ENCODE data around the gene MSRB1. TPM values are rescaled to one million over a fixed set of nuclear protein-coding genes. Genes with fewer than 3 reads are reported as not detected.

The MSRB1 gene
- total and polyA plus RNA-seq, 9 of the 15 experiments (the other 6 are each of a cell fraction or from before 2014, with no cell fraction given) = 5.4 to 33.7 (median 25.7) TPM

DNA sequence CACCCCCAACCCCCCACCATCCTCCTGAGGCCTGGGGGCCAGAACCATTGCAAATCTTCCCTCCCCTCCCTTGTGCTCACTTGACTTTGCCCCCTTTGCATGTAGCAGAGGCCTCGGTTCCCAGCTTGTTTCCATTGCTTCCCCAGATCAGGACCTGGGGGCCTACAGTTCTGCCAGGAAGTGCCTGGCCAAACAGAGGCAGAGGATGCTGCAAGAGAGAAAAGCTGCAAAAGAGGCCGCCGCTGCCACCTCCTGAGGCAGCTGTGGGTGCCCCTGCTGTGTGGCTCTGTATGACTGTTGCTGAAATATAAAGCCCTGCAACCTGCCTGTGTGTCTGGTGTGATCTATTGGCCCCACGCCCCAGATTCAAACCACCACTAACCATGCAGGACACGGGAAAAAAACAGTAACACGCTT lies 18.7 kb upstream of the MSRB1 start:
- Histone ChIP-seq H3K4me2 (ENCODE audit: insufficient read depth, low read length) (peak overlapping the region; percentile 100), H3K9ac (ENCODE audit: insufficient read depth in 1 of 2, low read depth in 2 of 2, low read length in 2 of 2) (peak overlapping the region; percentile 32 to 93; a peak in 3 of 4 replicates), H3K27ac (ENCODE audit: extremely low read depth, low read depth, low read length) (peak overlapping the region; percentile 27; the same call in 1 of the 3 replicates), H4K20me1 (replicated peaks; ENCODE audit: control insufficient read depth, insufficient read depth, low read length) (peaks cover 35% of the 10 kb centered on the region), H3K27me3 (ENCODE audit: control insufficient read depth in 2 of 2, insufficient read depth in 2 of 2, low read length in 2 of 2) (no peaks in the 10 kb centered on the region), H2AFZ (ENCODE audit: low read depth, low read length) (no peak overlapping the region), H3K9me1 (ENCODE audit: control insufficient read depth, insufficient read depth, low read length) (no peaks in the 10 kb centered on the region), H3K4me1 (replicated peaks in 1 of 2; ENCODE audit: control insufficient read depth in 2 of 2, insufficient read depth in 2 of 2, low read length in 2 of 2) (peaks cover 8 to 56% of the 10 kb centered on the region in 2 experiments; a peak in 4 of 5 replicates), H3K79me2 (ENCODE audit: control insufficient read depth, insufficient read depth, low read length) (peaks cover 73% of the 10 kb centered on the region), H3K4me3 (peak overlapping the region; percentile 89; the same call in 1 of the 2 replicates), H3K36me3 (ENCODE audit: control insufficient read depth, insufficient read depth, low read length) (peaks cover 38% of the 10 kb centered on the region), H3K9me3 (replicated peaks; ENCODE audit: control insufficient read depth, insufficient read depth, low read depth, low read length) (no peaks in the 10 kb centered on the region)
- DNase-seq (ENCODE audit: extremely low read depth in 1 of 4, low spot score in 3 of 4) (peak in 2 of 4 experiments; percentile 24 to 66), ATAC-seq (no peak; the same call in 2 of the 3 replicates), FAIRE-seq (no peak)
- TF ChIP-seq, protein P1, sequence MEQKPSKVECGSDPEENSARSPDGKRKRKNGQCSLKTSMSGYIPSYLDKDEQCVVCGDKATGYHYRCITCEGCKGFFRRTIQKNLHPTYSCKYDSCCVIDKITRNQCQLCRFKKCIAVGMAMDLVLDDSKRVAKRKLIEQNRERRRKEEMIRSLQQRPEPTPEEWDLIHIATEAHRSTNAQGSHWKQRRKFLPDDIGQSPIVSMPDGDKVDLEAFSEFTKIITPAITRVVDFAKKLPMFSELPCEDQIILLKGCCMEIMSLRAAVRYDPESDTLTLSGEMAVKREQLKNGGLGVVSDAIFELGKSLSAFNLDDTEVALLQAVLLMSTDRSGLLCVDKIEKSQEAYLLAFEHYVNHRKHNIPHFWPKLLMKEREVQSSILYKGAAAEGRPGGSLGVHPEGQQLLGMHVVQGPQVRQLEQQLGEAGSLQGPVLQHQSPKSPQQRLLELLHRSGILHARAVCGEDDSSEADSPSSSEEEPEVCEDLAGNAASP (IDR thresholded peaks at IDR 0.05) = no peak
- TF ChIP-seq, protein P2, sequence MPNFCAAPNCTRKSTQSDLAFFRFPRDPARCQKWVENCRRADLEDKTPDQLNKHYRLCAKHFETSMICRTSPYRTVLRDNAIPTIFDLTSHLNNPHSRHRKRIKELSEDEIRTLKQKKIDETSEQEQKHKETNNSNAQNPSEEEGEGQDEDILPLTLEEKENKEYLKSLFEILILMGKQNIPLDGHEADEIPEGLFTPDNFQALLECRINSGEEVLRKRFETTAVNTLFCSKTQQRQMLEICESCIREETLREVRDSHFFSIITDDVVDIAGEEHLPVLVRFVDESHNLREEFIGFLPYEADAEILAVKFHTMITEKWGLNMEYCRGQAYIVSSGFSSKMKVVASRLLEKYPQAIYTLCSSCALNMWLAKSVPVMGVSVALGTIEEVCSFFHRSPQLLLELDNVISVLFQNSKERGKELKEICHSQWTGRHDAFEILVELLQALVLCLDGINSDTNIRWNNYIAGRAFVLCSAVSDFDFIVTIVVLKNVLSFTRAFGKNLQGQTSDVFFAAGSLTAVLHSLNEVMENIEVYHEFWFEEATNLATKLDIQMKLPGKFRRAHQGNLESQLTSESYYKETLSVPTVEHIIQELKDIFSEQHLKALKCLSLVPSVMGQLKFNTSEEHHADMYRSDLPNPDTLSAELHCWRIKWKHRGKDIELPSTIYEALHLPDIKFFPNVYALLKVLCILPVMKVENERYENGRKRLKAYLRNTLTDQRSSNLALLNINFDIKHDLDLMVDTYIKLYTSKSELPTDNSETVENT (CRISPR knock-in tag; IDR thresholded peaks at IDR 0.05) = no peak
- TF ChIP-seq TAF1 (IDR thresholded peaks at IDR 0.05; ENCODE audit: control insufficient read depth, extremely low read depth, insufficient read depth, low read length, severe bottlenecking) (peak; percentile 10), ELF2 (CRISPR knock-in tag; IDR thresholded peaks at IDR 0.05) (no peak), HMGXB4 (CRISPR knock-in tag; IDR thresholded peaks at IDR 0.05) (0 out of 2 replicates have a peak, but pooled peaks have one; percentile 15), MXI1 (IDR thresholded peaks at IDR 0.05; ENCODE audit: low read depth, low read length) (0 out of 2 replicates have a peak, but pooled peaks have one; percentile 12), POLR2H (tag; IDR thresholded peaks at IDR 0.05; ENCODE audit: low read depth) (0 out of 2 replicates have a peak, but pooled peaks have one; percentile 9), SAFB (IDR thresholded peaks at IDR 0.05; ENCODE audit: borderline replicate concordance, low read depth, low read length) (no peak), MED1 (CRISPR knock-in tag; IDR thresholded peaks at IDR 0.05; ENCODE audit: borderline replicate concordance) (peak; percentile 54; the same call in 1 of the 2 replicates), MBD2 (IDR thresholded peaks at IDR 0.05; ENCODE audit: borderline replicate concordance, low read depth) (peak; percentile 18; the same call in 1 of the 2 replicates), SIN3A (IDR thresholded peaks at IDR 0.05; ENCODE audit: borderline replicate concordance in 2 of 2, control insufficient read depth in 1 of 2, low read depth in 2 of 2, low read length in 2 of 2) (0 out of 4 replicates have a peak, but pooled peaks of 1 of the 2 experiments have one; percentile 17), ZNF253 (CRISPR knock-in tag; conservative IDR thresholded peaks at IDR 0.05) (no peak), RBM39 (optimal IDR thresholded peaks at IDR 0.05; ENCODE audit: low read depth, low read length) (peak; percentile 64), ZBED1 (IDR thresholded peaks at IDR 0.05) (0 out of 2 replicates have a peak, but pooled peaks have one; percentile 10)
- TF ChIP-seq, protein P3, sequence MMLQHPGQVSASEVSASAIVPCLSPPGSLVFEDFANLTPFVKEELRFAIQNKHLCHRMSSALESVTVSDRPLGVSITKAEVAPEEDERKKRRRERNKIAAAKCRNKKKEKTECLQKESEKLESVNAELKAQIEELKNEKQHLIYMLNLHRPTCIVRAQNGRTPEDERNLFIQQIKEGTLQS (IDR thresholded peaks at IDR 0.05) = no peak
- TF ChIP-seq, protein P3 (CRISPR knock-in tag; conservative IDR thresholded peaks at IDR 0.05) = no peak
- intact Hi-C loops (cut with micrococcal nuclease) (no loop called here), in situ Hi-C loops (cut with MboI) (no loop called here)
- WGBS (ENCODE audit: insufficient coverage, low coverage, missing lambda C conversion rate) = 16% methylated on average over 5 of the region's 6 CpGs
- POLR2A ChIA-PET = interaction anchor here (0.6 to 3.0 kb wide), 7 partner anchors 9 to 1586 kb away, joined by 3 to 13 read pairs (median 3); partner anchors contain the start of genes EME2, MRPS34 and TBL3
- CTCF ChIA-PET (ENCODE audit: low intra/inter-chr PET ratio) = no interaction called here
- BruUV-seq (replicated peaks) = no TSS peak
